HEK293 (cell line): ENCODE measurements around the gene PRR35.

Experiments
- HOXD13 ChIP-seq: sonication (generic); formaldehyde crosslinking; IDR thresholded peaks from 2 replicates; pipeline ENCODE4 v1.8.0; 2022; ENCODE audit warnings: missing genetic modification reagents, borderline replicate concordance
- REST ChIP-seq: fragments of 450-650 bp; formaldehyde crosslinking; IDR thresholded peaks from 2 replicates; pipeline ENCODE4 v1.5.1; 2016; ENCODE audit warnings: missing biosample characterization, missing genetic modification characterization
- YY1 ChIP-seq: fragments of 450-650 bp; formaldehyde crosslinking; IDR thresholded peaks from 2 replicates; pipeline ENCODE4 v1.5.1; 2018; ENCODE audit warnings: missing biosample characterization, missing genetic modification characterization
- ZBTB20 ChIP-seq: fragments of 450-650 bp; formaldehyde crosslinking; IDR thresholded peaks from 2 replicates; pipeline ENCODE4 v1.5.1; 2016; ENCODE audit warnings: missing biosample characterization, missing genetic modification characterization
- ZNF274 ChIP-seq, 2 experiments: fragments of 200-500 bp in 1 of 2; fragments of 450-650 bp in 1 of 2; sonication (Bioruptor generic) in 1 of 2; formaldehyde crosslinking in 1 of 2; IDR thresholded peaks; 2 replicates each; pipeline versions ENCODE4 v1.5.1 to v1.6.1; 2014 to 2016; ENCODE audit warnings: borderline replicate concordance in 1 of 2, inconsistent platforms in 1 of 2, low read length in 1 of 2, missing biosample characterization in 1 of 2, missing genetic modification characterization in 1 of 2
- ZNF558 ChIP-seq: fragments of 450-650 bp; formaldehyde crosslinking; IDR thresholded peaks from 2 replicates; pipeline ENCODE4 v1.5.1; 2016; ENCODE audit warnings: missing biosample characterization, missing genetic modification characterization
- ZNF561 ChIP-seq: fragments of 450-650 bp; IDR thresholded peaks from 2 replicates; pipeline ENCODE4 v1.5.1; 2018; ENCODE audit warnings: missing biosample characterization, missing genetic modification characterization, borderline replicate concordance
- ZNF600 ChIP-seq: fragments of 450-650 bp; formaldehyde crosslinking; IDR thresholded peaks from 2 replicates; pipeline ENCODE4 v1.5.1; 2016; ENCODE audit warnings: missing biosample characterization, missing genetic modification characterization
- ZNF670 ChIP-seq: fragments of 450-650 bp; formaldehyde crosslinking; IDR thresholded peaks from 2 replicates; pipeline ENCODE4 v1.5.1; 2016; ENCODE audit warnings: missing biosample characterization, missing genetic modification characterization, low read depth
- ZNF707 ChIP-seq: fragments of 450-650 bp; formaldehyde crosslinking; IDR thresholded peaks from 2 replicates; pipeline ENCODE4 v1.5.1; 2016; ENCODE audit warnings: missing biosample characterization, missing genetic modification characterization
- ZNF777 ChIP-seq: fragments of 450-650 bp; formaldehyde crosslinking; IDR thresholded peaks from 2 replicates; pipeline ENCODE4 v1.5.1; 2017; ENCODE audit warnings: missing biosample characterization, missing genetic modification characterization, borderline replicate concordance
- TF ChIP-seq, protein P1 (sequence below): fragments of 450-650 bp; formaldehyde crosslinking; IDR thresholded peaks from 2 replicates; pipeline ENCODE4 v1.5.1; 2016; ENCODE audit warnings: missing biosample characterization, missing genetic modification characterization
- TF ChIP-seq, protein P2 (sequence below): fragments of 450-650 bp; formaldehyde crosslinking; IDR thresholded peaks from 2 replicates; pipeline ENCODE4 v1.5.1; 2016; ENCODE audit warnings: missing biosample characterization, missing genetic modification characterization, low read depth

DNA sequence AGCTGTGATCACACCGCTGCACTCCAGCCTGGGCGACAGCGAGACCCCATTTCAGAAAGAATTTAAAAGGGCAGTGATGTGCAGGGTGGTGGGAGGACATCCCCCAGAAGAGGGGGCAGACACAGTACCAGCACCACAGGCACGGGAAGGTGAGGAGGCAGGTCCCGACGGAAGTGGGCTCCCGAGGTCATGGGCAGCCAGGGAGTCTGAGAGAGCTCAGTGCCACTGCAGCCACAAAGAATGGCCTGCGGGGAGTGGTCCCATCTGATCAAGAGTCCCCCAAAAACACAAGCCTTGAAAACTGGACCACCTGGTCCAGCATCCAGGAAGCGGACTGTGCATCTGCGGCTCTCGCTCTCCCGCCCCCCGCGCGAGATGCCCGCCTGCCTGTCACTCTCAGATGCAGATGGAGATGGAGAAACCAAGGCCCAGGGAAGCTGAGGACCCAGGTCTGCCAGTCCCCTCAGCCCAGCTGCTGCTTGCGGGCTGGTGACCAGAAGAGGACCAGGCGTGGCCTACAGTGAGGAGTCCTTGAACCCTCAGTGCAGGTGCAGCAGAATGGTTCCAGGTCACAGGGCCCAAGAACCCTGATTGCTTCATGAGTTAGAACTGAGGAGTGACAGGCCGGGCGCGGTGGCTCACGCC lies 37.0 kb upstream of the PRR35 start:
- TF ChIP-seq ZNF707 (tag by site-specific recombination) = no peak
- TF ChIP-seq, protein P1, sequence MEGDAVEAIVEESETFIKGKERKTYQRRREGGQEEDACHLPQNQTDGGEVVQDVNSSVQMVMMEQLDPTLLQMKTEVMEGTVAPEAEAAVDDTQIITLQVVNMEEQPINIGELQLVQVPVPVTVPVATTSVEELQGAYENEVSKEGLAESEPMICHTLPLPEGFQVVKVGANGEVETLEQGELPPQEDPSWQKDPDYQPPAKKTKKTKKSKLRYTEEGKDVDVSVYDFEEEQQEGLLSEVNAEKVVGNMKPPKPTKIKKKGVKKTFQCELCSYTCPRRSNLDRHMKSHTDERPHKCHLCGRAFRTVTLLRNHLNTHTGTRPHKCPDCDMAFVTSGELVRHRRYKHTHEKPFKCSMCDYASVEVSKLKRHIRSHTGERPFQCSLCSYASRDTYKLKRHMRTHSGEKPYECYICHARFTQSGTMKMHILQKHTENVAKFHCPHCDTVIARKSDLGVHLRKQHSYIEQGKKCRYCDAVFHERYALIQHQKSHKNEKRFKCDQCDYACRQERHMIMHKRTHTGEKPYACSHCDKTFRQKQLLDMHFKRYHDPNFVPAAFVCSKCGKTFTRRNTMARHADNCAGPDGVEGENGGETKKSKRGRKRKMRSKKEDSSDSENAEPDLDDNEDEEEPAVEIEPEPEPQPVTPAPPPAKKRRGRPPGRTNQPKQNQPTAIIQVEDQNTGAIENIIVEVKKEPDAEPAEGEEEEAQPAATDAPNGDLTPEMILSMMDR (tag by site-specific recombination) = no peak
- no peak for TF ChIP-seq ZNF561 (tag by site-specific recombination)
- TF ChIP-seq ZNF558 (tag by site-specific recombination) = no peak
- no peak for TF ChIP-seq ZNF777 (tag by site-specific recombination)
- TF ChIP-seq ZNF274 (IDR thresholded peaks at IDR 0.05; ENCODE audit: low read length) = no peak
- no peak for TF ChIP-seq ZNF274 (tag by site-specific recombination; IDR thresholded peaks at IDR 0.05; ENCODE audit: borderline replicate concordance)
- no peak for TF ChIP-seq REST (tag by site-specific recombination)
- TF ChIP-seq, protein P2, sequence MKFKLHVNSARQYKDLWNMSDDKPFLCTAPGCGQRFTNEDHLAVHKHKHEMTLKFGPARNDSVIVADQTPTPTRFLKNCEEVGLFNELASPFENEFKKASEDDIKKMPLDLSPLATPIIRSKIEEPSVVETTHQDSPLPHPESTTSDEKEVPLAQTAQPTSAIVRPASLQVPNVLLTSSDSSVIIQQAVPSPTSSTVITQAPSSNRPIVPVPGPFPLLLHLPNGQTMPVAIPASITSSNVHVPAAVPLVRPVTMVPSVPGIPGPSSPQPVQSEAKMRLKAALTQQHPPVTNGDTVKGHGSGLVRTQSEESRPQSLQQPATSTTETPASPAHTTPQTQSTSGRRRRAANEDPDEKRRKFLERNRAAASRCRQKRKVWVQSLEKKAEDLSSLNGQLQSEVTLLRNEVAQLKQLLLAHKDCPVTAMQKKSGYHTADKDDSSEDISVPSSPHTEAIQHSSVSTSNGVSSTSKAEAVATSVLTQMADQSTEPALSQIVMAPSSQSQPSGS (tag by site-specific recombination) = no peak
- no peak for TF ChIP-seq HOXD13 (CRISPR knock-in tag)
- no peak for TF ChIP-seq ZNF670
- TF ChIP-seq YY1 (tag by site-specific recombination) = no peak
- no peak for TF ChIP-seq ZBTB20 (tag by site-specific recombination)
- TF ChIP-seq ZNF600 (tag by site-specific recombination) = no peak
